ENCODE results near the gene ANAPC16. TPM values are rescaled to one million over a fixed set of nuclear protein-coding genes. Genes with fewer than 3 reads are reported as not detected.

The ANAPC16 gene
- total RNA-seq, 2 experiments from 2014 or later: 94.6 to 101 TPM

DNA sequence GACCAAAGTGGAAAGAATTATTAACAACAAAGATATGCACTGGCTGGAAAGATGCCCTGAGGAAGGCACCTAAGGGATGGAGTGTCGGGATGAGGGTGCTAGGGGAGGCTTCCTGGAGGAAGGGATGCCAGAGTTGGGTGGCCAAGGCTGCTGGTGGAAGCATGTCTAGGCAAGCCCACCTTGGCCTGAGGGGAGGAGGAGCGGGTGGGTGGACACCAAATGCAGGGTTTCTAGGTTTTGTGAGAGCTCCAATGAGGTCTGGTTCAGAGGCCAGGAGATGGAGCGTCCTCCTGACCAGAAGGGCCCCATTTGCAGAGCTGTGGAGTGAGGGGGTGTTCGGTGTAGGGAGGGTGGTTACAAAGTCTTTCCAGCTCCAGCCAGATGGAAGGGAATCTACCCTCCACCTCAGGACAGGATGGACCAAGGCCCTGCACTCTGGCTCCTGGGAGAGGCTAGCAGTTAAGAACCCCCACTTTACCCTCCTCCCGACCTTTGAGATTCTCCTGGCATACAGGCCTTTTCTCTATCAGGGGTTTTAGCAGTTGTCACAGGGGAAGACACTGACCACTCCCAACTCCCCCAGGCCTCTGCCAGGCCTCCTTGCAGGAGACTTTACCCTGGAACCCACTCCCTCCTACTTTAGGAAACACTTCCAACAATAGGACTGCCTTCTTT lies 54.9 kb downstream of the ANAPC16 start:
- POLR2A ChIA-PET: interaction anchor here (1.1 to 13.5 kb wide), 5 partner anchors 23 to 65 kb away, joined by 3 to 290 read pairs (median 4); no protein-coding TSS in a partner anchor

GRCh38 chr10:72272689-72273409 lies 57.0 kb downstream of the ANAPC16 start:
- intact Hi-C loops (cut with micrococcal nuclease): loop anchor here (1.0 to 2.0 kb wide), 2 partner anchors 24 to 62 kb away; no protein-coding TSS in a partner anchor
- Mint-ChIP-seq H3K4me3 (peak overlapping the region; percentile 100), H3K36me3 (ENCODE audit: low read depth) (peaks cover 37% of the 10 kb centered on the region), H3K27ac (peak overlapping the region; percentile 97), H3K9me3 (no peaks in the 10 kb centered on the region), H3K4me1 (ENCODE audit: low read depth) (peaks cover 37% of the 10 kb centered on the region), H3K27me3 (no peaks in the 10 kb centered on the region)
- DNase-seq: peak; percentile 83
- TF ChIP-seq, protein P1, sequence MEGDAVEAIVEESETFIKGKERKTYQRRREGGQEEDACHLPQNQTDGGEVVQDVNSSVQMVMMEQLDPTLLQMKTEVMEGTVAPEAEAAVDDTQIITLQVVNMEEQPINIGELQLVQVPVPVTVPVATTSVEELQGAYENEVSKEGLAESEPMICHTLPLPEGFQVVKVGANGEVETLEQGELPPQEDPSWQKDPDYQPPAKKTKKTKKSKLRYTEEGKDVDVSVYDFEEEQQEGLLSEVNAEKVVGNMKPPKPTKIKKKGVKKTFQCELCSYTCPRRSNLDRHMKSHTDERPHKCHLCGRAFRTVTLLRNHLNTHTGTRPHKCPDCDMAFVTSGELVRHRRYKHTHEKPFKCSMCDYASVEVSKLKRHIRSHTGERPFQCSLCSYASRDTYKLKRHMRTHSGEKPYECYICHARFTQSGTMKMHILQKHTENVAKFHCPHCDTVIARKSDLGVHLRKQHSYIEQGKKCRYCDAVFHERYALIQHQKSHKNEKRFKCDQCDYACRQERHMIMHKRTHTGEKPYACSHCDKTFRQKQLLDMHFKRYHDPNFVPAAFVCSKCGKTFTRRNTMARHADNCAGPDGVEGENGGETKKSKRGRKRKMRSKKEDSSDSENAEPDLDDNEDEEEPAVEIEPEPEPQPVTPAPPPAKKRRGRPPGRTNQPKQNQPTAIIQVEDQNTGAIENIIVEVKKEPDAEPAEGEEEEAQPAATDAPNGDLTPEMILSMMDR (IDR thresholded peaks at IDR 0.05): no peak
- POLR2A ChIA-PET: interaction anchor here (0.9 to 13.5 kb wide), 18 partner anchors 11 to 148 kb away, joined by 3 to 290 read pairs (median 6); partner anchors contain the start of genes ANAPC16 and ASCC1
- CTCF ChIA-PET: interaction anchor here (0.6 to 11.4 kb wide), 14 partner anchors 12 to 224 kb away, joined by 3 to 164 read pairs (median 4); no protein-coding TSS in a partner anchor
- peak; percentile 5 for ATAC-seq

More for the DNA sequence above, 54.9 kb downstream of the ANAPC16 start:
- CTCF ChIA-PET: interaction anchor here (0.7 to 2.0 kb wide), 7 partner anchors 20 to 70 kb away, joined by 3 to 5 read pairs (median 3); no protein-coding TSS in a partner anchor
- intact Hi-C loops (cut with micrococcal nuclease): no loop called here
- peak overlapping the region; percentile 77 for H3K27ac Mint-ChIP-seq
- H3K9me3 Mint-ChIP-seq: no peaks in the 10 kb centered on the region
- TF ChIP-seq, protein P1 (IDR thresholded peaks at IDR 0.05): no peak
- ATAC-seq (no peak), DNase-seq (no peak)
- peak overlapping the region; percentile 56 for H3K4me3 Mint-ChIP-seq
- no peaks in the 10 kb centered on the region for H3K27me3 Mint-ChIP-seq
- H3K36me3 Mint-ChIP-seq (ENCODE audit: low read depth): peaks cover 25% of the 10 kb centered on the region
- peaks cover 27% of the 10 kb centered on the region for H3K4me1 Mint-ChIP-seq (ENCODE audit: low read depth)

DNA sequence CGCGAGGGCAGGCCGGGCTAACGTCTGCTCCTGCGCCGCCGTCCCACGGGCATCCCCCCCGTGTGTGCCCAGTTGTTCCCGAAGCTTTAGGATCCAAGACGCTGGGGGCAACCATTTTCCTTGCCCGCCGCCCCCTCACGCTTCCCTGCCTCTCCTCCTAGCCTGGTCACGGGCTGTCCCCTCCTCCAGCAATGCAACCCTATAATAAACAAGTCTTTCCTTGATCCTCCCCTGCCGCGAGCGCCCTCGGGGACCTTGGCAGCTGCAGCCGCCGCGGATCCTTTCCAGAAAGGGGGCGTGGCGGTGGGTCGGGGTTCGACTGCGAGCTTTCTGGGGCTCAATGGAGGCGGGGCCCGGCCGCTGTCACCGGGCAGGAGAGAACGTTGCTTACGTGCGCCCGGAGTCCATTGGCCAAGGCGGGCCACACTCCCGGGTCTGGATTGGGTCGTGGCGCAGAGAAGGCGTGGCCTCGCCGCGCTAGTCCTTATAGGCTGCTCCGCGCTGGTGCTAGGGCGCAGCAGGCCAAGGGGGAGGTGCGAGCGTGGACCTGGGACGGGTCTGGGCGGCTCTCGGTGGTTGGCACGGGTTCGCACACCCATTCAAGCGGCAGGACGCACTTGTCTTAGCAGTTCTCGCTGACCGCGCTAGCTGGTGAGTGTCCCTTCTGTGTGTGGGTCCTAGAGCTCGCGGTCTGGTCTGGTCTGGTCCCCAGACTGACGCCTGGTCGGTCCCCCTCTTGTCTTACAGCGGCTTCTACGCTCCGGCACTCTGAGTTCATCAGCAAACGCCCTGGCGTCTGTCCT lies 57.8 kb downstream of the ANAPC16 start, which contains the start of gene DDIT4:
Gene DDIT4, plus strand, starts transcription at position 515 of the 803 bp plus-strand sequence. CDS start 293 bp downstream, outside the sequence.
- peak within 1 kb of the TSS; percentile 100 for H3K4me3 Mint-ChIP-seq
- intact Hi-C loops (cut with micrococcal nuclease): loop anchor here (2.0 kb wide), 1 partner anchor 61 kb away; no protein-coding TSS in a partner anchor
- POLR2A ChIA-PET: interaction anchor here (0.9 to 13.5 kb wide), 20 partner anchors 11 to 149 kb away, joined by 3 to 290 read pairs (median 8); partner anchors contain the start of genes ANAPC16 and ASCC1
- CTCF ChIA-PET: interaction anchor here (0.6 to 11.4 kb wide), 15 partner anchors 8 to 225 kb away, joined by 3 to 164 read pairs (median 10); no protein-coding TSS in a partner anchor
- DNase-seq (peak; percentile 100), ATAC-seq (peak; percentile 86)
- no peaks in the 10 kb centered on the region for H3K9me3 Mint-ChIP-seq
- peaks cover 43% of the 10 kb centered on the region for H3K4me1 Mint-ChIP-seq (ENCODE audit: low read depth)
- H3K36me3 Mint-ChIP-seq (ENCODE audit: low read depth): peaks cover 37% of the 10 kb centered on the region
- H3K27me3 Mint-ChIP-seq: no peaks in the 10 kb centered on the region
- TF ChIP-seq, protein P1 (IDR thresholded peaks at IDR 0.05): no peak
- H3K27ac Mint-ChIP-seq: peak within 1 kb of the TSS; percentile 97

GRCh38 chr10:72274213-72274729 lies 58.5 kb downstream of the ANAPC16 start:
- ATAC-seq (no peak), DNase-seq (peak; percentile 59)
- Mint-ChIP-seq H3K4me3 (peak overlapping the region; percentile 100), H3K4me1 (ENCODE audit: low read depth) (peaks cover 43% of the 10 kb centered on the region), H3K27ac (peak overlapping the region; percentile 97), H3K27me3 (no peaks in the 10 kb centered on the region), H3K36me3 (ENCODE audit: low read depth) (peaks cover 37% of the 10 kb centered on the region), H3K9me3 (no peaks in the 10 kb centered on the region)
- TF ChIP-seq, protein P1 (IDR thresholded peaks at IDR 0.05): no peak
- CTCF ChIA-PET: interaction anchor here (0.8 to 11.4 kb wide), 28 partner anchors 9 to 226 kb away, joined by 3 to 164 read pairs (median 6); no protein-coding TSS in a partner anchor
- POLR2A ChIA-PET: interaction anchor here (0.7 to 13.5 kb wide), 22 partner anchors 8 to 227 kb away, joined by 3 to 290 read pairs (median 8); partner anchors contain the start of genes ANAPC16 and ASCC1
- intact Hi-C loops (cut with micrococcal nuclease): no loop called here

All from activated CD8-positive, alpha-beta T cell treated with anti-CD3 and anti-CD28 coated beads for 36 hours (primary cell).